ENCODE data around the gene SCG5.

Gene SCG5

DNA sequence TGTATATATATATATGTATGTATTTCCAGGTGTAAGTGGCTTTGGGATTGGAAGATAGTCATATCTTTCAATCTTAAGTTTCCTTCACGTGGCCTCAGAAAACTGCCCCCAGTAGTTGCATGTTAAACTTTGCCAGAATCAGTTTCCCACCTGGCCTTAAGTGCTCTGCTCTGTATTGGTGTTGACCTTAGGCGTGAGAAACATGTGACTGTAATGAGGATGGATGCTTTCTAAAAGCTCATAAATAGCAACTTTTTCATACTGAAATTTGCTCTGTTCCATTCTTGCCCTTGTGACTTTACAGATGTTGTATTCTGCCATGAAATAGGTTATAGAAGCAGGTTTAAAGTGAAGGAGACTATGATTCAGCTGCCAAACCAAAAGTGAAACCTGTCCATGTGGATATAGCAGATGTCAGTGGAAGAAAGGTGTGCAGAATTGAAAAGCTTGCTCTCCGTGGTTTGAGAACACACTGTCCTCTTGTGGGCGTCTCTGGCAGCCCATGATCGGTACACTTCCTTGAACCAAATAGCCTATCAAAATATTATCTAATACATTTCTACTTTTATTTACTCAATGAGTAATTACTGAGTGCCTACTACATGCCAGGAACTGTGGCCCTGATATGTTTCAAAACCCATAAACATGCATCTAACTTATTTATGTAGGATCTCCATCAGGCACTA, 15.8 kb downstream of the SCG5 start:
- DNase-seq (ENCODE audit: low read depth, low spot score), result peak; percentile 54
- peak overlapping the region; percentile 23 for H3K27ac ChIP-seq

DNA sequence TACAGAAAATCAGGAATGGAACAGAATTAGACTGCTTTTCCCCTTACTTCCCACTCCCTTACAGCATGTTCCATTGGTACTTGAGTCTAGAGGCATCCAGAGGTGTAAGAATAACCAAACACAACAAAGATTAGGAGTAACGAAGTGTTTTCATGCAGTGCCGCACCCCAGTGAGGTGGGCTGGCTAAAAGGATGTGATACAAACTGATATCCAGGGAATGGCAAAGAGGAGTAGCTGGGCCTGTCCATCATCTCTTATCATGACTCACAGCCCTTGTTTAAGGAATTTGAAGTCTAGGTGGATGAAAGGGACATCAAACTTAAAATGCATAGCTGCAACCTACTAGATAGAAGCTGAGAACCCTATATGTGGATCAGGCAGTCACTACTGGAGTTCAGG, 16.4 kb downstream of the SCG5 start:
- no peak for DNase-seq (ENCODE audit: low read depth, low spot score)
- H3K27ac ChIP-seq, result peak overlapping the region; percentile 23

DNA sequence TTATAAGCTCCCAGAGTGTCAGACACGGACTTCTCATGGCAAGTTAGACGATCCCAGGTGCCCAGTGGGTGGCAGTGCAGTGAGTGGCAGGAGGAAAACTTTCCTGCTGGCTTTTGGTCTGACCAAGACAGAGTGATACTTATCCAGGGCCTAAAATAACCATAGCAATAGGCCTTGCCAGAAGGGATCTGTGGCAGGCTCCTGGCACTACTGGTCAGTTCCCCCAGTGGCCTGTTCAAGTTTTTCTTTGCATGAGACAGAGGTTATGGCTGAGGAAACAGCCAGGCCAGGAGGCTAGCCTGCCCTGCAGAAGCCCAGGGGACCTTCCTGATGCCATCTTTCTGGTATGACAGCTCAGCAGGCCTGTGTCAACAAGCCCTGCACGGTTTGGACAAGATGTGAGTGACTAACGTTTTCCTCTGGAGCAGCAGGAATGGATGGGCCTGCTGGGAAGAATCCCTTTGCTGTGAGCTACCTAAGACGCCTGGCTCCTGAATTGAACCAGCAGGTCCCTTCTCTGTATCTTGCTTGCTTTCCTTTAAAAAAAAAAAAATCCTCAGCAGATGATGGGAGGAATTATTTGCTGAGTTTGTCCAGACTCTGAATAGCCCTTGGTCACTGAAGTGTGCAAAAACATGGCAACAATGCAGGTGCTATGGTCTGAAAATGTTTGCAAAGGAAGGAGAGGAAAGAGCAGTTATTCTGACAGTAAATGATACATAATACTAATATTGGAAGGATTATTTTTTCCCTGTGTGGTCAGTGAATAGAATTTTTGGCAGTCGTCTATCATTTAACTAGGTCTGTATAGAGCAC, 18.0 kb downstream of the SCG5 start:
- peak; percentile 73 for DNase-seq (ENCODE audit: low read depth, low spot score)
- H3K27ac ChIP-seq, result peak overlapping the region; percentile 34

DNA sequence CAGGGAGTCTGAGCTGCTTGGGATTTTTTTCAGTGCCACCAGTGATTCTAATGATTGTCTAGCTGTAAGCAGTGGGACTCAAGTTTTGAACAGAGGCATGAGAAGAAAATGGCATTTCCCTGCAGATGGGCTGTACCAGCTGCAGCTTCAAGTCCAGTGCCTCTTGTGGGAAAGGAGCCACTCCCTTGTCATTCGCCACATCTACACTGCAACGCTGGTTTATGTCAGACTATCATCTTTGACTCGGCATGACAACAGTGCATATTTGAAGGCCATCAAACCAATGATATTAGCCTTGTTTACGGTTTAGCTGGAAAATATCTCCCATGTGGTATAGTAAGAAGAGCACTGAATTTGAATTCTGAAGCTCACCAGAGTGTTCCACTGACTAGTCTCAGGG, 22.2 kb downstream of the SCG5 start:
- no peak for DNase-seq (ENCODE audit: low read depth, low spot score)
- no peak overlapping the region for H3K27ac ChIP-seq

DNA sequence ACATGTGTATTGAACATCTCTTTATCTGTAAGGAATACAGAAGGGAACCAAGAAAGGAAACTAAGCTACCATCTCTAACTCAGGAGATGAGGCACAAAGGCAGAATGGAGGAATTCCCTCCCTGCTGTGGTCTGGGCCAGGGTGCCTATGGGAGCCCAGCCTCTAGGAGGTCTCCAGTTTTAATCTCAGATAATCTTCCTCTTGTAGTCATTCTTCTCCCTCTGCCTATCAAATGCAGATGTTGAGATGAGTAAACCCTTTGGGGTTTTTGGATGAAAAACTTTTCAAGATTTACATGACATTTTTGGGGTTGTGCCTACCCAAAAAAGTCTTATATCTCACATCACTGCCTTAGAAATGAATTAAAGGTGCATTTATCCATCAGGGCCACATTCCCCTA, 23.3 kb downstream of the SCG5 start:
- DNase-seq (ENCODE audit: low read depth, low spot score), result no peak
- no peak overlapping the region for H3K27ac ChIP-seq

DNA sequence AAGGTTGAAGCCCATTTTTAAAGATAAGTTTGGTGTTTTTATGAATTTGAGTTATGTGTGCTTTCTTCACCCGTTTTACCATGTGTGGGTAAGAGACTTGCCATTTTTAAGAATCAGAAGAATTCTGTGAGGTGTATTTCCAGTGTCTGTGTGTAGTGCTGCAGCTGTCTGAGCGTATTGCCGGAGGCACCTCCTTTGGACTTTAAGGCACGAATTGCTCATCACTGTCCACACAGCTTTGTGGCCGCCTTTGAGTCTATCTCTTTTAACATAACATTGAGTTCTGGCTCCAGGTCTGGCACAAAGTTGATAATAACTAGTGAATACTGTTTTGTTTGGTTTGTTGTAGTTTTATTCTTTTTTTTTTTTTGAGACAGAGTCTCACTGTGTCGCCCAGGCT, 25.8 kb downstream of the SCG5 start:
- no peak for DNase-seq (ENCODE audit: low read depth, low spot score)
- no peak overlapping the region for H3K27ac ChIP-seq

DNA sequence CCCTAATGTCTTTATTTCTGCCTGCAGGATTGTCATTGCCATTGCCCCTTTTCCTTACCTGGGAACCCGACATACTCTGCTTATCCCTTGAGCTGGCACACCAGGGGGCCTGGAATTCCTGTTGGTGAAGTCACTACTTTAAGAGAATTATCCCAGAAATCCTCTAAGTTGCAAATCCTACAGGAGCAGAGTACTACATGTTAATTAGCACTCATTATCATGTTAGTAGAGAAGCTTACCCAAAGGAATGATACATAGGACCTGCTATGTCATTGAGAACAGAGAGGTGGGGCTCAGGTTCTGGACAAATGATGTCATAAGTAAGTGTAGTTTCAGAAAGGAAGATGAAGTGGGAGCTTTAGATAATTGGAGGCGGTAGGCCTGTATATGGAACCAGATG, 27.4 kb downstream of the SCG5 start:
- no peak for DNase-seq (ENCODE audit: low read depth, low spot score)
- no peak overlapping the region for H3K27ac ChIP-seq

DNA sequence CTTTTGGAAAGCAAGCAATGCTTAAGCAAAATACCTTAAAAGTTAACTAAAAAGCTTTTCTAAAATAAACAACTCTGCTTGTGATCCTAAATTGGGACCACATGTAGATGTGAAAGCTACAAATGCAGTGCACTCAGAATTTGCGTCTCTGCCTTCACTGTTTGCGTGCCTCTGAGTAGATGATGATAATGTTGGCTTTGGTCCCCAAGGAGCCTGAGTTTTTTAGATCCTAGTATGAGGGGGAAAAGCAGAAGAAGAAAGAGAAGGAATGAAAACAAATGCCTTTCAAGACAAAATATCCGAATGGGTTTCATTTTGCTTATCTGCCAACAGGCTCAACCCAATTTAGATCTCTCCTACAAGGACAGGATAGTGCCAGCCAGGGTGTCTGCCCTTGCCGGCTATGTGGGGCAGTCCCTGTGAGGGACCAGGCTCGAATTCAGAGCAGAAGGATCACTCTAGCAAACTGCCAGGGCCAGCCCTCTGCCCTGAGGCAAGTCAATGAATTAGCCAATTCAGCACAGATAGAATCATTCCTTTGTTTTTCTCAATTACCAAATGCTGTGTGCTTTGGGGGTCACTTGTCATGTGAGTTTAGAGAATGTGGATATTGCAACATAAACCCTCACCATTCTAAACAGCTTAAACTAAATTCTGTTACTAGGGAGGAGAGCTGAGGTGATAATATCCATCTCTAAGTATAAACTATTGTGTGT, 28.5 kb downstream of the SCG5 start:
- DNase-seq (ENCODE audit: low read depth, low spot score), result no peak
- no peak overlapping the region for H3K27ac ChIP-seq

DNA sequence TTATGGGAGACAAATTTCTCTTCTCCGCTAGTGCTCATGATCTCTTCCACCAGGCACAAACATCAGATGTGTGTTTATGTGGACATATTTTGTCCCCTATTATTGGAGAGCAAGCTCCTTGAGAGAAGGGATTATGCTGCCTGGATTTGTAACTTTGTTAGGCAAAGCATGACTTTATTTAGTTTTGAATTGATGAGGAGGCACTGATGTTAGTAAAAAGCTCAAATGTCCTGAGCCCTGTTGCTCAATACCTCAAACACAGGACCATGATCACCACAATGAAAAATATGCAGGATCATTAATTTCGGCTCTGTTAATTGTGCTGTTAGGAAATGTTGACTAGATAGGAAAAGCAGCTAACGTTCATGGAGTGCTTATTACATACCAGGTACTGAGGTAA, 29.1 kb downstream of the SCG5 start:
- DNase-seq (ENCODE audit: low read depth, low spot score), result no peak
- H3K27ac ChIP-seq, result no peak overlapping the region

DNA sequence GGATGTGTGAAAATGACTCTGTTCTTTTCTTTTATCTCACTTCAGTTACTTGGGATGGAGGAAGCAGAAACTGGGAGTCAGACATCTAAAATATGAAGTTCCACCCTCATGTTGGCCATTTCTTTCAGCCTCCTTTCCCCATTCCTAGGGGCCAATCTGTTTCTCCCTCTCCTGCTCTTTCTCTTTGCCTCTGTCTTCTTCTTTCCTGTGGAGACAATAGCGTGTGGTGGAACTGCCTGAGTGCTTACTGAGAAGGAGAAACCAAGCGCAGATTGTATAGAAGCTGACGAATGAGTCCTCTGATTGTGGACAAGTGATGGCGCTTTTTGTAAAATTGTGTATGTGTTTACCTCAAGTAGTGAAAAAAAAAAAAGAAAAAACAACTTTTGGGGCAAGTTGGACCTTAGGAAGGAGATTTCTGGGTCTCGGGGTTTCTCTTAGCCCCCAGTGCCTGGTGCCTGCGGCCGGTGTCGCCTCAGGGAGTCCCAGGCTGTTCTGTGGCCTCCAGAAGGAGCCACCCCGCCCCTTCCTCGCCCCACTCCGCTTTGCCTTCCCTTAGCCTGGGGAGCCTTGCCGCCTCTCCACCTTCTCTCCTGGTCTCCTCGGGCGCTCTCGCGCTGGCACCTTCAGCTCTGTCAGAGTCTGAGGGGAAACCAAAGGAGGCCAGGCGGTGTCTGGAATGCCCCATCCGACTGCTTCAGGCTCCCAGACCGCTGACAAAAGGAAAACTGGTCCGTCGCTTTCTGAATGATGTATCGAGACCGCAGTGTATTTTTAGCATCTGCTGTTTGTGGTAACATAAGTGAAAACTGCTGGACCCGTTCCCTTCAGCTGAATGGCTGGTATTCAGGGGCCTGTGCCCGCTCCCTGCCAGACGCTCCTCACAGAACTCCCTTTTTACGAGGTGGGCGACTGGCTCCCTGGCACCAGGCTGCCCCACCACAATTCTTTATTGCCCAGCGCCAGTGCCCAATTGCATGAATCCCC, 30.1 kb downstream of the SCG5 start:
- no peak overlapping the region for H3K27ac ChIP-seq
- DNase-seq (ENCODE audit: low read depth, low spot score), result no peak

DNA sequence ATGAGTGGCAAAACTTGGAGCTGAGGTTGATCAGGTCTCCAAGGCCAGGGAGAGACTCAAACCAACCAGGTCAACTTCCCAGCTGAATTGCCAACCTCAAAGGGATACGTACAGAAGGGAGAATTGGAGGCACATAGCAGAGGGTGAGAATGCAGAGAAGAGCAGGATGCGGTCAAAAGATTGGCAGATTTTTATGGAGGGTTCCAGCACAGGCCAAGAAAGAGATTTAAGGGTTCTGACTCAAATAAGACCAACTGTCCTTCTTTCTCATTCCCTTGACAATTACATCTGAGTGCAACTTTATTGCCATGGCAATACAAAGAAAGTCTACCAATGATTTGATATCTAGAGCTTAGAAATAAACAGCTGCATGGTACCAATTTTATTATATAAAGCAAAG, 33.2 kb downstream of the SCG5 start:
- no peak overlapping the region for H3K27ac ChIP-seq
- DNase-seq (ENCODE audit: low read depth, low spot score), result no peak

DNA sequence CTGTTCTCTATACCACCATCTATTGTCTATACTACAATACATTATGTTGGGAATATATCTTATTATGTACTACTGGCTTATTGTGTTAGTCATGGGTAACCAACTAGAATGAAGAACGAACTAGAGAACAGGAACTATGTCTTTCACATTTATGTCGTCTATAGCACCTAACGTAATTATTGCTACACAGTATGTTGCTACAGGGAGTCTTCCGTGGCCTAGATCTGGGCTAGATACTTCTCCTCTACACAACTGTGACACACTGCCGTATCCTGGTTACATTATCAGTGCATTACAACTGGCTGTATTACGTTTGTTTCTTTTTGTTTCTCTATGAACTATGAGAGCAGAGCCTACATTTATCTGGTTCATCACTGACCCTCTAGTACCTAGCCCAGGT, 34.0 kb downstream of the SCG5 start:
- DNase-seq (ENCODE audit: low read depth, low spot score), result no peak
- no peak overlapping the region for H3K27ac ChIP-seq

DNA sequence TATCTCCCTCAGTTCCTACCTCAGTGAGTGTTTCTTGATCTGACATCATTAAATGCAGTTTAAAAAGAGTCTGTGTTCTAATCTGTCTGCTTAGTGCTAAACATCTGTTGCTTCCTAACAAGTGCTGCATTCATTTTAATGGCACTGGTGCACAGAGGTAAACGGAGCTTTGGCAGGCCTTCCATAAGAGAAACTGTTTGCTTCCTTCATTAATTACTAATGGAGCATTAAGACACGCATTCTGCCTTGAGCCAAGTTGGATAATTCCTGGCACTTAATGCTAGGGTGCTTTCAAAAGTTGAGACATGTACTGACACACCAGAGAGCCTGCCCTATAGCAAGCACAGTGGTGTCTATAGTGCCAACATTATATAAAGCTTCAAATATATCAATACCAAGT, 34.7 kb downstream of the SCG5 start:
- H3K27ac ChIP-seq, result no peak overlapping the region
- no peak for DNase-seq (ENCODE audit: low read depth, low spot score)

DNA sequence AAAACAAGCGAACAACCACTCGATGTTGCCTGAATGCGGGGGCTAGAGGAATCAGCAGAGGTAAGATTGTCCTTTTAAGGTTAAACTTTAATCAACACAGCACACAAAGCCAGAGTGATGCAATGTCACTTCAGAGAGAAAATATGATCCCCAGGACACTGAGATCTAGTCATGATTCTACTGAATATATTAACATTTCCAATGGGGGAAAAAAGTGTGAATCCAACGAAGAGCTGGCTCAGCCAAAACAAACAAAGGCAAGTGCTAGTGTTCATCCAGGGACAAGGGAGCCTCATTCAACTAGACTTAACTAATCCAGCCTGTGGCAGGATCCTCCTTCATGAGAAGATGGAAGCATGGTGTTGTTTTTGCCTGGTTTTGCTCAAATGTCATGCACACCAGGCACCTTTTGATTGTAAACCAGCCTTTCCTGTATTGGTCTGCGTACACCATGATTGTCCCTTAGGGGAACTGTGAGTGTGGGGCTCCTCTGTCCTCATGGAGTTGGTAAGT, 35.8 kb downstream of the SCG5 start:
- DNase-seq (ENCODE audit: low read depth, low spot score), result no peak
- H3K27ac ChIP-seq, result no peak overlapping the region

DNA sequence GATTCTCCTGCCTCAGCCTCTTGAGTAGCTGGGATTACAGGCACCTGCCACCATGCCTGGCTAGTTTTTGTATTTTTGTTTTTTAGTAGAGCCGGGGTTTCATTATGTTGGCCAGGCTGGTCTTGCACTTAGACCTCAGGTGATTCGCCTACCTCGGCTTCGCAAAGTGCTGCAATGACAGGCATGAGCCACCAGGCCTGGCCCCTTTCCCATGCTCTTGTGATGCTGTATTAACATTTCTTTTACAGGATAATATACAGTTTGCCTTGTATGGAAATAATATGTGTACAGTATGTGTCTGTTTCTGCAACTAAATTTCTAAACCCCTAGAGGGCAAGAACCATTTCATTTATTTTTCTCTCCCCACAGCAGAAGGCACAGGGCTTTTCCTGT, 37.8 kb downstream of the SCG5 start:
- DNase-seq (ENCODE audit: low read depth, low spot score), result no peak
- no peak overlapping the region for H3K27ac ChIP-seq

DNA sequence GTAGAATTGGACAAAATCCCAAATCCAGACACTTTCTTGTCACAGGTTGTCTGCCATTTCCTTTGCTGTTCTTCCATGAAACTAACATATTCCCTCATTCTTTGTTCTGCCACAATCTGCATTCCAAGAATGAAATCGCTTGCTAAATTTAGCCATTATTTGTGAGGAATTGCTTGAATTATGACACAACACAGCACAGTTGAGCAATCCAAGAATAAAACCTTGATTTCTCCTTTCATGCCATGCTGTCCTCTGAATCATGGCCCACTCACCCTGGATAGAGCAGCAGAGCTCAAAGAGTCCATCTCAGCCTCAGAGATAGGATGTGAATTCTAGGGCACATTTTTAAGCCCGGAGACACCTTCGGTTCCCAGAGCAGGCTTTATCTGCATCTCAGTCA, 41.1 kb downstream of the SCG5 start:
- H3K27ac ChIP-seq, result peak overlapping the region; percentile 77
- DNase-seq (ENCODE audit: low read depth, low spot score), result no peak

DNA sequence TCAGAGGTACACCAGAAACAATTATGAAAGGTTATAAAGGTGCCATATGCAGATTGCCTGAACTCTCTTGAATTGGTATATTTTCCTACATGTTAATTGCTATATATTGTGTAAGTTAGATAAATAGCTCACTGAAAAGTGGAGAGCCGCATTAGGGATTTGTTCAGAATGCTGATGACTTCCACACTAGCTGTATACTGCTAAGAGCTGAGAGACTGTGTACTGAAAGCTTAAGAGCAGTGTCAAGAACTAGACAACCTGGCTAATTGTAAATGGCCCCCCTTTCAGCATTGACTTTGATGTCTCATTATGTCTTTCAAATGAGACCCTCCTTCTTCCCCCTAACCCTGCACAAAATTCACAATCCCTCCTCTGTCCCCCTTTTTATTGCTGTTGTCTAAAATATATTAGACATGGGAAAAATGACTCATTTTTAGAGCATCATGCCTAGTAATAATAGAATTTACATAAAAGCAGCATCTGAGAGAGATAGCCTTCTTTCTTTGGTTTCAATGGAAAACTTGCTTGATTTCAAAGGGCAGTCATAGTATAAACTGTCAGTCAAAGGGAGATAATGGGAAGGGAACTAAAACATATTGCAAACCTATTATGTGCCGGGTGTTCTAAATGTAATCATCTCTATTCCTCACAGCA, 41.6 kb downstream of the SCG5 start:
- peak overlapping the region; percentile 77 for H3K27ac ChIP-seq
- no peak for DNase-seq (ENCODE audit: low read depth, low spot score)

DNA sequence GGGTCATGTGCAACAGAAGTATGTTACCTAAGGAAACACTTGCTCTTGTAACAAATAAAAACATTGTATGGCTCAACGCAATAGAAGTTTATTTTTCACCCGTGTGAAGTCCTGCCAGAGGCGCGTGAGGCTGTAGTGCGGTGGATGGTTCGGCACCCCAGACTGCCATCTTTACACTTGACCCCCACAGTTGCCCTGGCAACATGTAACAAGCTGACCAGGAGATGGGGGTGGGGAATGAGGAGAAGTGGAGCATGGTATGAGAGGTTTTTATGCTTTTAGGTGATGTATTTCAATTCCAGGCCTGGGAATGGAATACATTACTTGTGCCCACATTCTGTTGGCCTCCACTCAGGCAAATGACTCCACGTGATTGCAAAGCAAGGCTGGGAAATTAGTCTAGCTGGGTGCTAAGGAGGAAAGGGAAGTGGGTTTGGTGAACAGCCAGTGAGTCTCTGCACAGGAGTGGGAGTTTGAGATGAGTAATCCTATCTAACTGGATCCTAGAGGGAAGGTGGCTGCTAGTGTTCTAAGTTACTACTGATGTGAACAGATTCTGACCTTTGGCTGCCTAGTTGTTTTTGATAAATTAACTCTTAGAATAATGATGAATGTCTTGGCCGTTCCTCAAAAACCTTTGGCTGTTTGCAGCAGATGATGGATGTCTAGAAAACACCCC, 42.5 kb downstream of the SCG5 start:
- peak; percentile 57 for DNase-seq (ENCODE audit: low read depth, low spot score)
- H3K27ac ChIP-seq, result peak overlapping the region; percentile 77

DNA sequence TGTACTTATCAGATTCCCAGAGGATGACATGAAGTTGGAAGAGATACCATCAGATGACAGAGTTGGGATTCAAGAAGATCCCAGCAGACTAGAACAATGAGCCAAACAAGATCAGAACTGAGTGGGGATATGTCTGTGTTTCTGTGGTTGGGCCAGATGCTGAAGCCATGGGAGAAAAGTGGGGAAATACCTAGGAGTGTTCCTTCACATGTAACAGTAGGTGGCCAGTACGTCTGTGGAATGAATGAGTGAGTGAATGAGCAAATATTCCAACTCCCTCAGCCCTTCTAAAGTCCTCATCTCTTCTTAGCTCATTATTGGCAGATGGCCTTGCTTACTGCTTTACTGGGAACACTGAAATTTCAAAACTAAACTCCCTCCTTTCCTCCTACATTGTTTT, 44.1 kb downstream of the SCG5 start:
- no peak for DNase-seq (ENCODE audit: low read depth, low spot score)
- H3K27ac ChIP-seq, result no peak overlapping the region

All from epithelial cell of prostate (primary cell).